ENCODE results near the gene OPN1LW.

GRCh38 chrX:154121207-154121606, 22.8 kb upstream of the OPN1LW start:
- no peak for TF ChIP-seq EZH2phosphoT487 (IDR thresholded peaks at IDR 0.05; ENCODE audit: low read length)
- no peak for TF ChIP-seq CTCF (IDR thresholded peaks at IDR 0.05; ENCODE audit: low read length)
- no peak for TF ChIP-seq EZH2 (optimal IDR thresholded peaks at IDR 0.05; ENCODE audit: low read depth, low read length)
